Duodenal mucosa (tissue), 2 donors: ENCODE data around the gene ITIH3.

ENCODE experiments used
- H3K27ac ChIP-seq: one replicate; pipeline ENCODE4 v1.7.0; 2013; ENCODE audit warnings: low read depth, low read length
- H3K27me3 ChIP-seq, 2 donors: one replicate each; pipeline ENCODE4 v1.7.0; 2013; ENCODE audit warnings: low read length in 2 of 2, control low read depth in 1 of 2; ENCODE audit not compliant: insufficient read depth in 2 of 2, control insufficient read depth in 1 of 2
- H3K36me3 ChIP-seq, 2 donors: one replicate each; pipeline ENCODE4 v1.7.0; 2013; ENCODE audit warnings: low read length in 2 of 2, control low read depth in 1 of 2; ENCODE audit not compliant: insufficient read depth in 2 of 2, control insufficient read depth in 1 of 2
- H3K4me1 ChIP-seq, 2 donors: one replicate each; pipeline ENCODE4 v1.7.0; 2013; ENCODE audit warnings: low read length in 2 of 2, control low read depth in 1 of 2; ENCODE audit not compliant: insufficient read depth in 2 of 2, control insufficient read depth in 1 of 2
- H3K4me3 ChIP-seq, 2 donors: one replicate each; pipeline ENCODE4 v1.7.0; 2013; ENCODE audit warnings: low read length in 2 of 2, low read depth in 1 of 2
- H3K9ac ChIP-seq, 2 donors: one replicate each; pipeline ENCODE4 v1.7.0; 2013; ENCODE audit warnings: low read length in 2 of 2, low read depth in 1 of 2
- H3K9me3 ChIP-seq, 2 donors: one replicate each; pipeline ENCODE4 v1.7.0; 2013; ENCODE audit warnings: low read length in 2 of 2, control low read depth in 1 of 2; ENCODE audit not compliant: control insufficient read depth in 1 of 2

Gene ITIH3

DNA sequence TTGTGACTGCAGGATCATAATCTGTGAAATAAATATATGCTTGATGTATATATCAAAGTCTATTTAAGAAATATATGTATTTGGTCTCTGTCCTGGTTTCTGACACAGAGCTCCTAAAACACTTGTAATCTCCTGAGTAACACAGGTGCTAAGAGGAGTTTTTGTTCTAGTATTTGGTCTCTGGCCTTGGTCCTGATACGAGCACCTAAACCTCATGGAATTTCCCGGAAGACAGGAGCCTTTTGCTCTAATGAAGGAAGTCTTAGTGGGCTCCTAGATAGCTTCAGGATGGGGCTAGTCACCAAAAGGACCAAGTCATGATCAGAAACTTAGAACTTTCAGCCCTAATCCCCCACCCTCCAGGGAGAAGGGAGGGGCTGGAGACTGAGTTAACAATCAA lies 59.4 kb downstream of the ITIH3 start:
- H3K27me3 ChIP-seq: no peaks in the 10 kb centered on the region
- no peak overlapping the region for H3K4me3 ChIP-seq
- H3K9me3 ChIP-seq: no peaks in the 10 kb centered on the region
- peaks cover 5 to 30% of the 10 kb centered on the region in 2 donors for H3K36me3 ChIP-seq
- no peak overlapping the region for H3K27ac ChIP-seq
- no peaks in the 10 kb centered on the region for H3K4me1 ChIP-seq
- H3K9ac ChIP-seq: no peak overlapping the region

DNA sequence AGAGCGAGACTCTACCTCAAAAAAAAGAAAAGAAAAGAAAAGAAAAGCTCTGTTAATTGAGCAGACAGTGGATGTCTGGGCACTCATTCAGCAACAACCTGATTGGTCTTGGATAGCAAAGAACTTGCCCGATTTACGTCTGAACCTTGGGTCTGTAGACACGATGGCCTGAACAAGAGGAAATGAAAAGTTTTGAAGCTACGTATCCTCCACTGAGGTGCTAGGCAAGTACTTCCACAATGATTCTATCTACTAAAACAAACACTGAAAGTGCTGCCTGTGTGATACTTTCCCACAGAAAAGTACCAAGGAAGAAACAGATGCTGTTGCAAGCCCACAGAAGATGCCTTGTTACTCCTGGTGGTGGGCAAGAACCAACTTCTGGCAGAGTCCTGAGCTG lies 62.1 kb downstream of the ITIH3 start:
- H3K4me1 ChIP-seq: no peaks in the 10 kb centered on the region
- no peaks in the 10 kb centered on the region for H3K9me3 ChIP-seq
- no peak overlapping the region for H3K27ac ChIP-seq
- no peak overlapping the region for H3K4me3 ChIP-seq
- H3K9ac ChIP-seq: no peak overlapping the region
- no peaks in the 10 kb centered on the region for H3K27me3 ChIP-seq
- peaks cover 0 to 19% of the 10 kb centered on the region in 2 donors for H3K36me3 ChIP-seq

DNA sequence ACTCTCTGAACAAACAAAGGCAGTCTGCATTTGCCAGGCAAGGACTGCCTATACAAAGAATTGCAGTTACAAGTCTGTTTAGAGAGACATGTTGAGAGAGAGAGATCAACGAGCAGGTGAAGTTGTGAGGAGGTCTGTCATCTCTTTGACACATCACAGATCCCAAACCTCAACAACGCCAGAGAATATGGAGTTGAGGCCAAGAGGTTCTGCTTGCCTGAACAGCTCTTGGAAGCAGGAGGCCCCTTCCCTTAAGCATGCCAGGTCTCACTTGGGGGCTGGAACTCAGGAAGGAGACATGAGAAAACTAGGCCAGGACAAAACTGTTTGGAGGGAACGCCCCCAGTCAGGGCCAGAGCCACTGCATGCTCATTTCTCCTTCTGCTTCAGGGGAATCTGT lies 62.5 kb downstream of the ITIH3 start:
- no peaks in the 10 kb centered on the region for H3K4me1 ChIP-seq
- no peak overlapping the region for H3K27ac ChIP-seq
- H3K4me3 ChIP-seq: no peak overlapping the region
- no peak overlapping the region for H3K9ac ChIP-seq
- H3K9me3 ChIP-seq: no peaks in the 10 kb centered on the region
- no peaks in the 10 kb centered on the region for H3K27me3 ChIP-seq
- H3K36me3 ChIP-seq: peaks cover 0 to 15% of the 10 kb centered on the region in 2 donors

DNA sequence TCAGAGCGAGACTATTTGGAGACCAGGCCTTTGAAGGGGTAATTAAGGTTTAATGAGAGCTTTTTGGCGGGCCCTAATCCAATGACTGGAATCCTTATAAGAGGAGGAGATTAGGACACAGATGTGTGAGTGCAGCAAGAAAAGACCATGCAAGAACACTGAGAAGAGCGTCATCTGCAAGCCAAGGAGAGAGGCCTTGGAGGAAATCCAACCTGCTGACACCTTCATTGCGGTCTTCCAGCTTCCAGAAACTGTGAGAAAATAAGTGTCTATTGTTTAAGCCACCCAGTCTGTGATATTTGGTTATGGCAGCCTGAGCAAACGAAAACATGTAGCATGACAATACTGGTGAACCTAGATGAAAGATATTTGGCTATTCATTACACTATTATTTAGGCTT lies 63.3 kb downstream of the ITIH3 start:
- no peaks in the 10 kb centered on the region for H3K27me3 ChIP-seq

More for the DNA sequence above, 63.3 kb downstream of the ITIH3 start:
- Histone ChIP-seq H3K4me1 (no peaks in the 10 kb centered on the region), H3K4me3 (no peak overlapping the region), H3K27ac (no peak overlapping the region), H3K9ac (no peak overlapping the region), H3K9me3 (no peaks in the 10 kb centered on the region), H3K36me3 (peaks cover 0 to 10% of the 10 kb centered on the region in 2 donors)
